ENCODE results near the gene BYSL.

- TF ChIP-seq YY1 (IDR thresholded peaks at IDR 0.05; ENCODE audit: low read depth) (no peak), TAF1 (IDR thresholded peaks at IDR 0.05; ENCODE audit: borderline replicate concordance, low read depth, low read length) (no peak), FOXM1 (IDR thresholded peaks at IDR 0.05; ENCODE audit: low read depth) (no peak), TEAD4 (IDR thresholded peaks at IDR 0.05; ENCODE audit: borderline replicate concordance, insufficient read depth) (no peak), FOXJ3 (CRISPR knock-in tag; IDR thresholded peaks at IDR 0.05) (no peak), ELF1 (IDR thresholded peaks at IDR 0.05) (no peak), POLR2AphosphoS5 (IDR thresholded peaks at IDR 0.05; ENCODE audit: low read depth, low read length) (no peak), EP300 (IDR thresholded peaks at IDR 0.05; ENCODE audit: borderline replicate concordance in 1 of 2, low read depth in 1 of 2, low read length in 1 of 2) (no peak), REST (IDR thresholded peaks at IDR 0.05; ENCODE audit: low read depth, low read length) (no peak), RCOR1 (IDR thresholded peaks at IDR 0.05; ENCODE audit: low read length) (no peak), EZH2phosphoT487 (IDR thresholded peaks at IDR 0.05; ENCODE audit: borderline replicate concordance, low read depth) (no peak), FOSL2 (IDR thresholded peaks at IDR 0.05; ENCODE audit: borderline replicate concordance, low read depth) (no peak)
- TF ChIP-seq, protein P1, sequence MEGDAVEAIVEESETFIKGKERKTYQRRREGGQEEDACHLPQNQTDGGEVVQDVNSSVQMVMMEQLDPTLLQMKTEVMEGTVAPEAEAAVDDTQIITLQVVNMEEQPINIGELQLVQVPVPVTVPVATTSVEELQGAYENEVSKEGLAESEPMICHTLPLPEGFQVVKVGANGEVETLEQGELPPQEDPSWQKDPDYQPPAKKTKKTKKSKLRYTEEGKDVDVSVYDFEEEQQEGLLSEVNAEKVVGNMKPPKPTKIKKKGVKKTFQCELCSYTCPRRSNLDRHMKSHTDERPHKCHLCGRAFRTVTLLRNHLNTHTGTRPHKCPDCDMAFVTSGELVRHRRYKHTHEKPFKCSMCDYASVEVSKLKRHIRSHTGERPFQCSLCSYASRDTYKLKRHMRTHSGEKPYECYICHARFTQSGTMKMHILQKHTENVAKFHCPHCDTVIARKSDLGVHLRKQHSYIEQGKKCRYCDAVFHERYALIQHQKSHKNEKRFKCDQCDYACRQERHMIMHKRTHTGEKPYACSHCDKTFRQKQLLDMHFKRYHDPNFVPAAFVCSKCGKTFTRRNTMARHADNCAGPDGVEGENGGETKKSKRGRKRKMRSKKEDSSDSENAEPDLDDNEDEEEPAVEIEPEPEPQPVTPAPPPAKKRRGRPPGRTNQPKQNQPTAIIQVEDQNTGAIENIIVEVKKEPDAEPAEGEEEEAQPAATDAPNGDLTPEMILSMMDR (IDR thresholded peaks at IDR 0.05) = no peak
Observed at GRCh38 chr6:41921712-41921998, 356 bp downstream of the BYSL start.

Data from SK-N-SH (cell line).